DOHH2 (cell line): Measurements from ENCODE around the gene MYH7B.

Experiments
- H3F3A ChIP-seq: fragments of 200-600 bp; sonication (generic), shearing (Covaris generic); 2 replicates; pipeline ENCODE4 v1.6.0; 2016; ENCODE audit warnings: antibody characterized with exemption, mild to moderate bottlenecking; ENCODE audit not compliant: control insufficient read depth, insufficient read depth
- H3K27ac ChIP-seq: fragments of 200-600 bp; sonication (generic); 2 replicates; pipeline ENCODE4 v1.5.1; 2014; ENCODE audit warnings: low read depth, mild to moderate bottlenecking, low read length, moderate library complexity
- H3K27me3 ChIP-seq: fragments of 200-600 bp; sonication (generic); 2 replicates; pipeline ENCODE4 v1.6.1; 2014; ENCODE audit warnings: mild to moderate bottlenecking, low read length, mixed read lengths; ENCODE audit not compliant: control insufficient read depth
- H3K36me3 ChIP-seq: fragments of 200-600 bp; sonication (generic); 2 replicates; pipeline ENCODE4 v1.6.1; 2014; ENCODE audit warnings: mild to moderate bottlenecking, low read length, moderate library complexity, mixed read lengths; ENCODE audit not compliant: control insufficient read depth
- H3K4me1 ChIP-seq: fragments of 200-600 bp; sonication (generic); 2 replicates; pipeline ENCODE4 v1.6.1; 2014; ENCODE audit warnings: mild to moderate bottlenecking, low read length, mixed read lengths; ENCODE audit not compliant: control insufficient read depth
- H3K4me2 ChIP-seq: fragments of 200-600 bp; sonication (generic); 2 replicates; pipeline ENCODE4 v1.6.0; 2014; ENCODE audit warnings: mild to moderate bottlenecking, low read length, moderate library complexity
- H3K4me3 ChIP-seq: fragments of 200-600 bp; sonication (generic); 2 replicates; pipeline ENCODE4 v1.5.1; 2014; ENCODE audit warnings: mild to moderate bottlenecking, low read length, mixed read lengths
- H3K79me2 ChIP-seq: fragments of 200-600 bp; sonication (generic); 2 replicates; pipeline ENCODE4 v1.6.1; 2014; ENCODE audit warnings: mild to moderate bottlenecking, low read length, mixed read lengths; ENCODE audit not compliant: control insufficient read depth
- H3K9me2 ChIP-seq: fragments of 200-600 bp; sonication (generic); replicated peaks from 2 replicates; pipeline ENCODE4 v1.6.1; 2014; ENCODE audit warnings: mild to moderate bottlenecking, low read length, mixed read lengths; ENCODE audit not compliant: control insufficient read depth
- H3K9me3 ChIP-seq: fragments of 200-600 bp; sonication (generic); 2 replicates; pipeline ENCODE4 v1.6.1; 2014; ENCODE audit warnings: antibody characterized with exemption, low read length, mixed read lengths; ENCODE audit not compliant: control insufficient read depth, insufficient read depth
- H4K20me1 ChIP-seq: fragments of 200-600 bp; sonication (generic); 2 replicates; pipeline ENCODE4 v1.6.0; 2014; ENCODE audit warnings: low read depth, mild to moderate bottlenecking, antibody characterized with exemption, low read length, moderate library complexity; ENCODE audit not compliant: control insufficient read depth, insufficient read depth
- CTCF ChIP-seq: fragments of 200-600 bp; sonication (generic); IDR thresholded peaks from one replicate; pipeline ENCODE4 v1.5.1; 2014; ENCODE audit warnings: antibody characterized with exemption, mild to moderate bottlenecking, low read depth, low read length; ENCODE audit not compliant: poor library complexity, severe bottlenecking
- EZH2phosphoT487 ChIP-seq: fragments of 200-600 bp; sonication (generic); IDR thresholded peaks from 2 replicates; pipeline ENCODE4 v1.6.1; 2017; ENCODE audit warnings: borderline replicate concordance, mild to moderate bottlenecking, antibody characterized with exemption, low read length, moderate library complexity, mixed read lengths

Gene MYH7B

GRCh38 chr20:34946661-34947060 is 9.0 kb upstream of the MYH7B start:
- no peak for TF ChIP-seq CTCF
- Histone ChIP-seq H3K4me3 (no peak overlapping the region), H3K79me2 (no peaks in the 10 kb centered on the region), H4K20me1 (no peaks in the 10 kb centered on the region), H3K36me3 (peaks cover 48% of the 10 kb centered on the region), H3K4me1 (peaks cover 9% of the 10 kb centered on the region), H3K9me3 (no peaks in the 10 kb centered on the region), H3K27me3 (no peaks in the 10 kb centered on the region), H3K9me2 (no peaks in the 10 kb centered on the region), H3F3A (no peaks in the 10 kb centered on the region), H3K4me2 (no peak overlapping the region), H3K27ac (no peak overlapping the region)

GRCh38 chr20:34947336-34947735 is 8.3 kb upstream of the MYH7B start:
- Histone ChIP-seq H3K9me3 (no peaks in the 10 kb centered on the region), H3K27ac (no peak overlapping the region), H3K9me2 (no peaks in the 10 kb centered on the region), H3F3A (no peaks in the 10 kb centered on the region), H3K27me3 (no peaks in the 10 kb centered on the region), H3K4me1 (peaks cover 14% of the 10 kb centered on the region), H4K20me1 (no peaks in the 10 kb centered on the region), H3K36me3 (peaks cover 47% of the 10 kb centered on the region), H3K79me2 (no peaks in the 10 kb centered on the region), H3K4me3 (no peak overlapping the region), H3K4me2 (no peak overlapping the region)
- TF ChIP-seq EZH2phosphoT487 (no peak), CTCF (no peak)

GRCh38 chr20:34948030-34948429 is 7.6 kb upstream of the MYH7B start:
- Histone ChIP-seq H3K79me2 (no peaks in the 10 kb centered on the region), H4K20me1 (no peaks in the 10 kb centered on the region), H3K27ac (no peak overlapping the region), H3K4me1 (peaks cover 15% of the 10 kb centered on the region), H3K4me3 (no peak overlapping the region), H3K9me2 (no peaks in the 10 kb centered on the region), H3F3A (no peaks in the 10 kb centered on the region), H3K4me2 (no peak overlapping the region), H3K36me3 (peaks cover 41% of the 10 kb centered on the region), H3K9me3 (no peaks in the 10 kb centered on the region), H3K27me3 (no peaks in the 10 kb centered on the region)
- TF ChIP-seq EZH2phosphoT487: no peak
- no peak for TF ChIP-seq CTCF

- Histone ChIP-seq H3K79me2 (no peaks in the 10 kb centered on the region; the same call in 1 of the 2 replicates), H3K9me2 (no peaks in the 10 kb centered on the region), H3K4me2 (no peak overlapping the region), H3K4me3 (no peak overlapping the region), H3K27ac (no peak overlapping the region), H4K20me1 (no peaks in the 10 kb centered on the region), H3K27me3 (no peaks in the 10 kb centered on the region), H3K4me1 (peaks cover 17% of the 10 kb centered on the region), H3F3A (no peaks in the 10 kb centered on the region), H3K36me3 (peaks cover 35% of the 10 kb centered on the region), H3K9me3 (no peaks in the 10 kb centered on the region)
- no peak for TF ChIP-seq EZH2phosphoT487
- no peak for TF ChIP-seq CTCF
Measured at GRCh38 chr20:34949120-34949519, 6.5 kb upstream of the MYH7B start.
